ENCODE measurements around the gene PPM1B.

GRCh38 chr2:44189104-44189503 is 20.4 kb downstream of the PPM1B start:
- no peak for TF ChIP-seq CTCF (IDR thresholded peaks at IDR 0.05)
- no peak for TF ChIP-seq EZH2 (IDR thresholded peaks at IDR 0.05; ENCODE audit: borderline replicate concordance, insufficient read depth, low read depth, low read length, poor library complexity, severe bottlenecking)
